Loucy (cell line): ENCODE data around the gene ADIG.

Experiments
- CTCF ChIP-seq: fragments of 200-600 bp; sonication (generic); conservative IDR thresholded peaks from 2 replicates; pipeline ENCODE4 v1.5.1; 2014; ENCODE audit warnings: mild to moderate bottlenecking, antibody characterized with exemption, low read length
- EZH2phosphoT487 ChIP-seq: fragments of 200-600 bp; IDR thresholded peaks from 2 replicates; pipeline ENCODE4 v1.6.1; 2018; ENCODE audit warnings: antibody characterized with exemption, mild to moderate bottlenecking, moderate library complexity, borderline replicate concordance

GRCh38 chr20:38558596-38559360 lies 22.2 kb upstream of the ADIG start:
- TF ChIP-seq EZH2phosphoT487 (no peak), CTCF (no peak)
